GM13976 (cell line): Measurements from ENCODE around the gene CTXND1.

Source experiments
- DNase-seq: peaks from one replicate; pipeline ENCODE4 v3.0.0; 2012; ENCODE audit warnings: low spot score
- in situ Hi-C: fragments of 300-500 bp; cut with MboI; formaldehyde crosslinking; loops from one replicate; pipeline ENCODE4 v1.12.0; 2022; ENCODE audit warnings: low sequenced_read_pairs, mixed read lengths, inconsistent platforms; ENCODE audit not compliant: unreplicated experiment
- TF ChIP-seq, protein P1 (sequence below): IDR thresholded peaks from 2 replicates; pipeline ENCODE4 v1.5.1; 2012; ENCODE audit warnings: borderline replicate concordance, mild to moderate bottlenecking; ENCODE audit not compliant: insufficient read depth; ENCODE audit errors: extremely low read depth, missing control alignments, control extremely low read depth

CTXND1 gene

DNA sequence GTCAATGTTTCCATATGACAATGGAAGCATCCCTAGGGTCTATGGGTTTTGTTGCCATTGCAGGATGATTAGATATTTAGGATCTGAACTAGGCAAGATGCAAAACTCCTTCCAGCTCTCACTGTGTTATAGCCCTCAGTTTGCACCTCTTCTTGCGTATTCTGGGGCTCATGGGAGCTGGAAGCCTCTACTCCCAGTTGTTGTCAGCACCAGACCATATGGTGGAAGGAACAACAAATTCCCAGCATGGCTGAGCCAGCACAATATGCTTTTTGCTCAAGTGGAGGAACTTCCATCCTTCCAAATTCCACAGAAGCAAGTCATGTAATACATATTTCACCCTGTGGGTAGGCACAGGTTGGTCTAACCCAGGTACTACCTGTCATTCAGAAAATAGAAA, 18.5 kb upstream of the CTXND1 start:
- no peak for DNase-seq
- TF ChIP-seq, protein P1, sequence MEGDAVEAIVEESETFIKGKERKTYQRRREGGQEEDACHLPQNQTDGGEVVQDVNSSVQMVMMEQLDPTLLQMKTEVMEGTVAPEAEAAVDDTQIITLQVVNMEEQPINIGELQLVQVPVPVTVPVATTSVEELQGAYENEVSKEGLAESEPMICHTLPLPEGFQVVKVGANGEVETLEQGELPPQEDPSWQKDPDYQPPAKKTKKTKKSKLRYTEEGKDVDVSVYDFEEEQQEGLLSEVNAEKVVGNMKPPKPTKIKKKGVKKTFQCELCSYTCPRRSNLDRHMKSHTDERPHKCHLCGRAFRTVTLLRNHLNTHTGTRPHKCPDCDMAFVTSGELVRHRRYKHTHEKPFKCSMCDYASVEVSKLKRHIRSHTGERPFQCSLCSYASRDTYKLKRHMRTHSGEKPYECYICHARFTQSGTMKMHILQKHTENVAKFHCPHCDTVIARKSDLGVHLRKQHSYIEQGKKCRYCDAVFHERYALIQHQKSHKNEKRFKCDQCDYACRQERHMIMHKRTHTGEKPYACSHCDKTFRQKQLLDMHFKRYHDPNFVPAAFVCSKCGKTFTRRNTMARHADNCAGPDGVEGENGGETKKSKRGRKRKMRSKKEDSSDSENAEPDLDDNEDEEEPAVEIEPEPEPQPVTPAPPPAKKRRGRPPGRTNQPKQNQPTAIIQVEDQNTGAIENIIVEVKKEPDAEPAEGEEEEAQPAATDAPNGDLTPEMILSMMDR: no peak
- in situ Hi-C loops: no loop called here

- no peak for DNase-seq
Observed at GRCh38 chr15:80268101-80268500, 16.1 kb upstream of the CTXND1 start.

GRCh38 chr15:80267658-80268057, 15.6 kb upstream of the CTXND1 start:
- DNase-seq: no peak
- in situ Hi-C loops: no loop called here
- TF ChIP-seq, protein P1: no peak

More at GRCh38 chr15:80268101-80268500, 16.1 kb upstream of the CTXND1 start:
- in situ Hi-C loops: no loop called here
- TF ChIP-seq, protein P1: no peak

- TF ChIP-seq, protein P1: no peak
- in situ Hi-C loops: no loop called here
- DNase-seq: no peak
Observed at GRCh38 chr15:80266745-80267144, 14.7 kb upstream of the CTXND1 start.

- DNase-seq: no peak
- TF ChIP-seq, protein P1: no peak
- in situ Hi-C loops: no loop called here
Observed at GRCh38 chr15:80266113-80266512, 14.1 kb upstream of the CTXND1 start.

DNA sequence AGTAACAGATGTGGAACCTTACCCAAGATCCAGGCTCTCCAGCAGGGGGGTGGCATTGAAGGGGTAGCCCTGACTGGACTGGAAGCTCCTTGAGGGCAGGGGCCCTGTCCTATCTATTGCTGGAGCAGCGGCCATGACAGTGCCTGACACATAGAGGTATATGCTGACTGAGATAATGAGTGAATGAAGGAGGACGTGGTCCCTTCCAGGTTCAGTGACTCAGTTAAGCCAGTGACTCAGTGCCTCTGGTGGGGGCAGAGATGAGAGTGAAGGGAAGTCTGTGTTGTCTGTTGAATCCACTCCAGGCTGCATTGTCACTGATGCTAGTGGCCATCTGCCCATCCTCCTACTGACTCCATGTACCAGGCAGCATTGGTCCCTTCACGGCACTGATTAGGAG, 13.0 kb upstream of the CTXND1 start:
- TF ChIP-seq, protein P1: no peak
- in situ Hi-C loops: no loop called here
- no peak for DNase-seq

DNA sequence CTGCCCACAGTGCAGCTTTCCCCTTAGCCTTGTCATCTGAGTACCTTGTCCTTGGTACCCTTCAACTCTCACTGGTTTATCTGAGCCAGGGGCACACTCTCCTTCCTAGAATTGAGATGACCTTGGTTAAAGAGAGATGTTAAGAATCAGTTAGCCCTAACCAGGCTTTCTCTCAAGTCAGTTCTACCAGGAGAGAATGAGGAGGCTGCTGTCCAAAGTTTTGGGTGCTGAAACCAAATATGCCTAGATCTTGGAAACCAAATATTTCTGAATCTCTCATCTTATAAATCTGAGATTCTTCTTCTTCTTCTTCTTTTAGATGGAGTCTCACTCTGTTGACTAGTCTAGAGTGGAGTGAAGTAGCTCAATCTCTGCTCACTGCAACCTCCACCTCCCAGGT, 12.0 kb upstream of the CTXND1 start:
- in situ Hi-C loops: no loop called here
- TF ChIP-seq, protein P1: no peak
- DNase-seq: no peak
